Tibial nerve (tissue), 4 donors: ENCODE results near the gene NPC1L1. TPM values are rescaled to one million over a fixed set of nuclear protein-coding genes. Genes with fewer than 3 reads are reported as not detected.

Source experiments
- DNase-seq, 2 donors: peaks; one replicate each; pipeline ENCODE4 v3.0.0-alpha.2; 2019; ENCODE audit warnings: low spot score in 2 of 2
- H3K27ac ChIP-seq, 4 donors: fragments of 200-600 bp; sonication (generic) in 3 of 4; one replicate each; pipeline ENCODE4 v1.5.1; 2017 to 2019; ENCODE audit warnings: mild to moderate bottlenecking in 1 of 4
- H3K27me3 ChIP-seq, 2 donors: fragments of 200-600 bp; sonication (generic) in 1 of 2; one replicate each; pipeline versions ENCODE4 v1.5.1 to v1.6.0; 2017 to 2019
- H3K36me3 ChIP-seq, 3 donors: fragments of 200-600 bp; sonication (generic); one replicate each; pipeline ENCODE4 v1.5.1; 2018 to 2019
- H3K4me1 ChIP-seq, 4 donors: fragments of 200-600 bp; sonication (generic) in 3 of 4; one replicate each; pipeline ENCODE4 v1.5.1; 2017 to 2019
- H3K4me3 ChIP-seq, 4 donors: fragments of 200-600 bp; sonication (generic) in 3 of 4; one replicate each; pipeline ENCODE4 v1.5.1; 2017 to 2019; ENCODE audit warnings: mild to moderate bottlenecking in 1 of 4, moderate library complexity in 1 of 4
- H3K9me3 ChIP-seq, 4 donors: fragments of 200-600 bp; sonication (generic) in 3 of 4; one replicate each; pipeline ENCODE4 v1.5.1; 2017 to 2019
- EP300 ChIP-seq, 2 donors: sonication (generic); formaldehyde crosslinking; IDR thresholded peaks; one replicate each; pipeline ENCODE4 v1.6.1; 2017; ENCODE audit warnings: antibody characterized with exemption in 2 of 2, mild to moderate bottlenecking in 1 of 2
- POLR2A ChIP-seq, 2 donors: fragments of 450-650 bp; IDR thresholded peaks; one replicate each; pipeline ENCODE4 v1.6.1; 2017; ENCODE audit warnings: antibody characterized with exemption in 2 of 2, mild to moderate bottlenecking in 2 of 2, moderate library complexity in 2 of 2
- WGBS, 2 donors: methylation state at CpG; one replicate each; pipeline ENCODE4 v1.1.5; 2018; 5-methylcytosine and 5-hydroxymethylcytosine counted together
- small RNA-seq: library from RNA; depleted of rRNA; stranded (forward); fragments of <200 nt; gene quantifications from one replicate; pipeline ENCODE3, GENCODE V24; 2016
- total RNA-seq, 4 donors: library from RNA; depleted of rRNA; stranded (reverse); fragments of >200 nt; gene quantifications; one replicate each; pipeline ENCODE4 v1.1.0, GENCODE V29; 2016
- TF ChIP-seq, protein P1 (sequence below), 5 experiments: fragments of 200-600 bp in 3 of 5; fragments of 450-650 bp in 2 of 5; sonication (generic) in 3 of 5; IDR thresholded peaks; one replicate each; pipeline ENCODE4 v1.5.1; 2016 to 2019; ENCODE audit warnings: antibody characterized with exemption in 5 of 5, mild to moderate bottlenecking in 3 of 5, moderate library complexity in 2 of 5

The NPC1L1 gene
- total RNA-seq, 4 donors from 2014 or later, result 0.30 to 0.44 (median 0.39) TPM; not detected in 1

DNA sequence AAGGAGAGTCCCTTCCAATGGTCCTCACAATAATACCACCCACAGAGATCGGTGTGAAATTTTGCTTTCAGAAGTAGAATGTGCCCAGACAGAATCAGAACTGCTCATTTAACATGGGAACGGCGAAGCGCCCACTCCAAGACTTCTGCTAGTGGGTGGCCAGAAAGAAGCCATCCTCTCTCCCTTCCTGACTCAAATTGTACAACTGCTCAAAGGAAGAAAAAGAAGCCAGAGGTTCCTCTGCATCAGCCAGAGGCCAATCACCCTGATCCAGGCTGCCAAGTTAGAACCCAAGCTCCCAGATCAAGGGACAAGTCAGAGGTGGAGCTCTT lies 73.9 kb downstream of the NPC1L1 start:
- DNase-seq, result no peak
- no peaks in the 10 kb centered on the region for H3K9me3 ChIP-seq
- 84 to 86% methylated on average over 4 of the region's 4 CpGs for WGBS, 2 donors
- H3K36me3 ChIP-seq, result peaks cover 0 to 39% (median 0%) of the 10 kb centered on the region in 3 donors
- no peak overlapping the region for H3K27ac ChIP-seq
- no peaks in the 10 kb centered on the region for H3K27me3 ChIP-seq
- H3K4me3 ChIP-seq, result no peak overlapping the region
- H3K4me1 ChIP-seq, result peaks cover 0 to 53% (median 0%) of the 10 kb centered on the region in 4 donors
- TF ChIP-seq, protein P1, sequence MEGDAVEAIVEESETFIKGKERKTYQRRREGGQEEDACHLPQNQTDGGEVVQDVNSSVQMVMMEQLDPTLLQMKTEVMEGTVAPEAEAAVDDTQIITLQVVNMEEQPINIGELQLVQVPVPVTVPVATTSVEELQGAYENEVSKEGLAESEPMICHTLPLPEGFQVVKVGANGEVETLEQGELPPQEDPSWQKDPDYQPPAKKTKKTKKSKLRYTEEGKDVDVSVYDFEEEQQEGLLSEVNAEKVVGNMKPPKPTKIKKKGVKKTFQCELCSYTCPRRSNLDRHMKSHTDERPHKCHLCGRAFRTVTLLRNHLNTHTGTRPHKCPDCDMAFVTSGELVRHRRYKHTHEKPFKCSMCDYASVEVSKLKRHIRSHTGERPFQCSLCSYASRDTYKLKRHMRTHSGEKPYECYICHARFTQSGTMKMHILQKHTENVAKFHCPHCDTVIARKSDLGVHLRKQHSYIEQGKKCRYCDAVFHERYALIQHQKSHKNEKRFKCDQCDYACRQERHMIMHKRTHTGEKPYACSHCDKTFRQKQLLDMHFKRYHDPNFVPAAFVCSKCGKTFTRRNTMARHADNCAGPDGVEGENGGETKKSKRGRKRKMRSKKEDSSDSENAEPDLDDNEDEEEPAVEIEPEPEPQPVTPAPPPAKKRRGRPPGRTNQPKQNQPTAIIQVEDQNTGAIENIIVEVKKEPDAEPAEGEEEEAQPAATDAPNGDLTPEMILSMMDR (IDR thresholded peaks at IDR 0.05), result no peak
- TF ChIP-seq POLR2A (IDR thresholded peaks at IDR 0.05) (no peak), EP300 (IDR thresholded peaks at IDR 0.05) (no peak)

DNA sequence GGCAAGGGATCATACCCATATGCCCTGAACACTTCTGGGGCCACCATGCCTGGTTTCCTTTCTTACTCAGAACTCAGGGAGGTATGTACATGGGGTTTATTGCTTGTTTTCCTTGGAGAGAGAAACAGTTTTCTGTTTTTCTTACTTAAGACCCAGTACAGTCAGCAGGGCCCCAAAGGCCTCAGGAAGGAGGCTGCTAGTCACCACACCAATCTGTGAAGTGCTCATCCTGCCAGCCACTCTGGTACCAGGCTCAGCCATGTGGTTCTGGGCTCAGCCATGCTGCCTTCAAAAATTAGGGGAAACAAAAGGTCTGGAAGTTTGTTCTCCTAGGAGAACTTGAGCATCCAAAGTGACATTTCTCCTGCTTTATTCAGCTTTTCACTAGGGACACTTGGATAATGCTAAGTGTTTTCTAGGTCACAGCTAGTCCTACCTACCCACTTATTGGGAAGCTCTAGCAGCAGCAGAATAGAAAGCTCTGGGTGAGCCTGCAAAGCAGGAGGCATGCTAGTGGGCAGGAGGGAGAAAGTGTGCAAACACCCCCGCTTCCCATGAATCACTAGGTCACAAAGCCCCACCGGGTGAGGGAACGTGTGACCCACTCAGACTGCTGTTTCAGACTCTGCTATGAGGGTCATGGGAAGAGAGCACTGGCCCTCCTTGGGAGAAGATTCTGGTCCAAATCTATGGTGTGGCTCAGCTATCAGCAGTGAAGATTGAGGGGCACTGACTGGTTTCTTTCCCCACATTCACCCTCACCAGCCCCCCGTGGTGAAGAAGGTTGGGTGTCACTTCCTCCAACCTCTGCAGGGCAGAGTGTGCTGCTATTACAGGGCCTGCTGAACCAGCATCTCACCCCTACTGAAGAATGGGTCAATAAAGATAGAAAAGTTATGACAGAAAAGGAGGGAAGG lies 74.6 kb downstream of the NPC1L1 start:
- DNase-seq, result no peak
- TF ChIP-seq, protein P1 (IDR thresholded peaks at IDR 0.05), result no peak
- TF ChIP-seq POLR2A (IDR thresholded peaks at IDR 0.05) (no peak), EP300 (IDR thresholded peaks at IDR 0.05) (no peak)
- no peak overlapping the region for H3K4me3 ChIP-seq
- WGBS, 2 donors, result 65 to 67% methylated on average over 4 of the region's 4 CpGs
- H3K27ac ChIP-seq, result no peak overlapping the region
- peaks cover 0 to 35% (median 0%) of the 10 kb centered on the region in 3 donors for H3K36me3 ChIP-seq
- no peaks in the 10 kb centered on the region for H3K27me3 ChIP-seq
- H3K4me1 ChIP-seq, result peaks cover 0 to 58% (median 0%) of the 10 kb centered on the region in 4 donors
- no peaks in the 10 kb centered on the region for H3K9me3 ChIP-seq

DNA sequence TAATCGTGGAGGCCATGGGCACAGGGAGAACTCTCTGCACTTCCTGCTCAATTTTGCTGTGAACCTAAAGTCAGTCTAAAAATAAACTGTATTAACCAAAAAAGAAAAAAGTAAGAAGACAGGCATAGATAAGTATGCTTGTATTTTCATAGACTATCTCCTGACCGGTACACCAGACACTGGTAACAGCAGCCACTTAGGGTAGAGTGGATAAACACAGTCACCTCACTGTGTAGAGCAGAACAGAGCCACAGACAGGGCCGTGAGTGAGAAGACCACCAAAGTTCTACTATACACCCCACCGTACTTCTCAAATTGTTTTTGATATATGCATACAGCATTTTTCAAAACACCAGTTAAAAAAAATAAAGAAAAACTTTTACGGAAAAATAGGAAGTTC lies 75.6 kb downstream of the NPC1L1 start:
- Histone ChIP-seq H3K4me1 (peaks cover 0 to 60% (median 4%) of the 10 kb centered on the region in 4 donors), H3K27me3 (no peaks in the 10 kb centered on the region), H3K36me3 (peaks cover 0 to 24% (median 0%) of the 10 kb centered on the region in 3 donors), H3K27ac (no peak overlapping the region), H3K4me3 (no peak overlapping the region), H3K9me3 (no peaks in the 10 kb centered on the region)
- DNase-seq, result no peak
- WGBS, 2 donors, result 74 to 80% methylated on average over 5 of the region's 5 CpGs
- TF ChIP-seq EP300 (IDR thresholded peaks at IDR 0.05), result no peak
- TF ChIP-seq, protein P1 (IDR thresholded peaks at IDR 0.05), result no peak
- TF ChIP-seq POLR2A (IDR thresholded peaks at IDR 0.05), result no peak

DNA sequence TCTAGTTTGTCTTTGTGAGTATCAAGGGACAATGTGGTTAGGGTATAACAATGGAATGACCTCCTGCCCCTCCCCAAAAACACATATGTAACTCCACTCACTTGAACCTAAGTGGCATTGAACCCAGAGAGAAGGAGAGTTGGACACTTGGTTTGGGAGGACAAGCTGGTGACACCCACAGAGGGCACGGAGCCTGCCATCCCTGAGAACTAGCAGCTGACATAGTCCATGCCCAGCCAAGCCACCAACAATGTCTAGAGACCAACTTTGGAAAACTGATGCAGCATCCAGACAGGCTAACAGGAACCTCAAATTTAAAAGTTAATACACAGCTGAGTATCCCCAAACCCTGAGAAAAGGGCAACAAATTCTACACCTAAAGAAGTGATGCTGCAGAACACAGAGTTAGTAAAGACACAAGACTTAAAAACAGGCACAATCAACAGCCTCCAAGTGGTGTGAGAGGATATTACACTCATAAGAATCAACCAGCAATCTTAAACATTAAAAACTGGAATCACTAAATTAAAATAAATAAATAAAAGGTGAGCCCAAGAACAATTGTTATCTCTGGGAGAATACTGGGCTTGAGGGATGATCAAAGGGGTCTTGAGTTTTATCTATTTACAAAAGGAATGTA lies 77.8 kb downstream of the NPC1L1 start:
- 91 to 100% methylated on average over 1 of the region's 1 CpG for WGBS, 2 donors
- H3K36me3 ChIP-seq, result peaks cover 0 to 25% (median 0%) of the 10 kb centered on the region in 3 donors
- H3K4me3 ChIP-seq, result no peak overlapping the region
- H3K27ac ChIP-seq, result no peak overlapping the region
- TF ChIP-seq, protein P1 (IDR thresholded peaks at IDR 0.05), result peak in 1 of 5 experiments; percentile 10
- TF ChIP-seq EP300 (IDR thresholded peaks at IDR 0.05) (no peak), POLR2A (IDR thresholded peaks at IDR 0.05) (no peak)
- no peaks in the 10 kb centered on the region for H3K27me3 ChIP-seq
- DNase-seq, result no peak
- peaks cover 0 to 45% (median 7%) of the 10 kb centered on the region in 4 donors for H3K4me1 ChIP-seq
- no peaks in the 10 kb centered on the region for H3K9me3 ChIP-seq

Small RNA genes lying within 50 kb of the gene (small RNA-seq; reads per million reads assigned to genes)
- gene RNU6-1097P, result not detected

Other genes with a start within 250 kb of the NPC1L1 start
- 10 to 100 TPM in 2 of 4 donors, 1 to 10 TPM in 2; 9.0 to 14.7 (median 10.9) TPM for gene CAMK2B, start 215.7 kb downstream of the NPC1L1 start, total RNA-seq
- gene NUDCD3, start 50.7 kb downstream of the NPC1L1 start, total RNA-seq, result 10 to 100 TPM; 44.7 to 57.3 (median 49.7) TPM
- gene DDX56, start 32.6 kb upstream of the NPC1L1 start, total RNA-seq, result 10 to 100 TPM; 42.4 to 59.1 (median 56.5) TPM
- 100 to 1,000 TPM; 132 to 232 (median 218) TPM for gene TMED4, start 40.9 kb upstream of the NPC1L1 start, total RNA-seq
- gene OGDH, start 65.3 kb upstream of the NPC1L1 start, total RNA-seq, result 10 to 100 TPM; 66.8 to 76.5 (median 70.1) TPM
- 10 to 100 TPM; 24.7 to 48.9 (median 32.7) TPM for gene ZMIZ2, start 207.5 kb upstream of the NPC1L1 start, total RNA-seq